Fibroblast of upper back skin (primary cell): ENCODE results near the gene FMO1.
"Not testable (repeated sequence)": the region's sequence is repeated elsewhere in the genome, so short reads cannot be mapped to it uniquely, and the experiment has no call there.

Experiments used
- DNase-seq: peaks from one replicate; pipeline ENCODE4 v3.0.0-alpha.2; 2013

Gene FMO1, protein sequence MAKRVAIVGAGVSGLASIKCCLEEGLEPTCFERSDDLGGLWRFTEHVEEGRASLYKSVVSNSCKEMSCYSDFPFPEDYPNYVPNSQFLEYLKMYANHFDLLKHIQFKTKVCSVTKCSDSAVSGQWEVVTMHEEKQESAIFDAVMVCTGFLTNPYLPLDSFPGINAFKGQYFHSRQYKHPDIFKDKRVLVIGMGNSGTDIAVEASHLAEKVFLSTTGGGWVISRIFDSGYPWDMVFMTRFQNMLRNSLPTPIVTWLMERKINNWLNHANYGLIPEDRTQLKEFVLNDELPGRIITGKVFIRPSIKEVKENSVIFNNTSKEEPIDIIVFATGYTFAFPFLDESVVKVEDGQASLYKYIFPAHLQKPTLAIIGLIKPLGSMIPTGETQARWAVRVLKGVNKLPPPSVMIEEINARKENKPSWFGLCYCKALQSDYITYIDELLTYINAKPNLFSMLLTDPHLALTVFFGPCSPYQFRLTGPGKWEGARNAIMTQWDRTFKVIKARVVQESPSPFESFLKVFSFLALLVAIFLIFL

GRCh38 chr1:171248302-171248701 is at the start of gene FMO1:
TSS of gene FMO1 (plus strand) at chr1:171248494. CDS start at chr1:171258088, 9,594 bp downstream.
- DNase-seq: no peak

DNA sequence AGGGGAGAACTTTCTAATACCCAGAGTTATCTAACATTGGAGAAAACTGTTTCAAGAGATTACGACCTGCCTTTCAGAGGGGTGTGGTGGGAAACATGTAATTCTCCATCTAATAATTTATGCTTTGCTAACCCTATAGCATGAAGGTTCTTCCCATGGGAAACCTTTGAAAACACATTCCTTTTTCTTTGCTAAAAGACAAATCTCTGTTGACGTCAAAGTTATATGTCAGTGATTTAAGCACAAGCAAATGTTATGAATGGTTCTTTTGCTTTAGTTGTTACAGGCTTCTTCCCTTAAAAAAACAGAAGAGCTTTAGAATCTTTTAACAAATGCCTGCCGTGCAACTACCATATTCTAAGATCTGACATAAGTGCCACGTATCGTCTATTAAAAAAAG is 44.0 kb upstream of the FMO1 start:
- peak; percentile 53 for DNase-seq

- peak; percentile 26 for DNase-seq
These were observed 41.9 kb upstream of the FMO1 start for GRCh38 chr1:171206204-171206977.

GRCh38 chr1:171206978-171207355 is 41.3 kb upstream of the FMO1 start:
- DNase-seq: peak; percentile 59

GRCh38 chr1:171207377-171207776 is 40.9 kb upstream of the FMO1 start:
- DNase-seq: no peak

DNA sequence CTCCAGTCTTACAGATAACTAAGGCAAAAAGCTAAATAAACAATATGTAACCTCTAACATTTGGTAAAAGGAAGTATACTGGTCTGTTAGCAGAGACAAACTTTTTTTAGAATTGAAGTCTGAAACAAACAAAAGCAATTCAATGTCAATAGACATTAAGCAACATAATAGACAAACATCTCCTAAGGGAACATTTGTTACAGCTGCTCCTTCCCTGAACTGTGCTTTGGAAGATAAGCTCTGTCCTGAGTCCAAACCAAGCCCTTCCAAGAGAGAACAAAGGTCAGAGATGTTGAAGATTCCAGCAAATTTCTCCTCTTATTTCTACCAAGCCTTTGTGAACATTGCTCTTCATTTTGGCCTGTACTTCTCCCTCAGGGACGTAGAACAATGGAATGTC is 37.9 kb upstream of the FMO1 start:
- no peak for DNase-seq

- DNase-seq: no peak
These were observed 35.5 kb upstream of the FMO1 start for GRCh38 chr1:171212607-171213351.

GRCh38 chr1:171213559-171214454 is 34.5 kb upstream of the FMO1 start:
- DNase-seq: no peak

GRCh38 chr1:171217658-171218443 is 30.4 kb upstream of the FMO1 start:
- DNase-seq: no peak

DNA sequence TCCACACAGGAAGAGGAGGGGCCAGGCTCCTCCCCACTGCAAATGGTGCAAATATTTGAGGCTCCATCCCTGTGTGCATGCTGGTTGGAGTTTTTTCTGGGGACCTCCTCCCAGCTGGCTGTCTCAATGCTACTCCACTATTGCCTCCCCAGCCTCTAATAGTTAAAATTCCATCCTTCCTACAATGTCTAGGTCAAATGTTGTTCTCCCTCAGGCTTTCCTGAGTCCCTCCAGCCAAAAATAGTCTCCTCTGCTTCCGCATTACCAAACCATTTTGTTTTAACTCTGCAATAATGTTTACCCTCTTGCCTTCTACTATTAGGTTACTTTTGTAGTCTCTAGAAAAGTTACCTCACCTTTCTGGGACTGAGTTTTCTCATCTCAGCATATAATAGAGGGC is 29.6 kb upstream of the FMO1 start:
- peak; percentile 54 for DNase-seq

DNA sequence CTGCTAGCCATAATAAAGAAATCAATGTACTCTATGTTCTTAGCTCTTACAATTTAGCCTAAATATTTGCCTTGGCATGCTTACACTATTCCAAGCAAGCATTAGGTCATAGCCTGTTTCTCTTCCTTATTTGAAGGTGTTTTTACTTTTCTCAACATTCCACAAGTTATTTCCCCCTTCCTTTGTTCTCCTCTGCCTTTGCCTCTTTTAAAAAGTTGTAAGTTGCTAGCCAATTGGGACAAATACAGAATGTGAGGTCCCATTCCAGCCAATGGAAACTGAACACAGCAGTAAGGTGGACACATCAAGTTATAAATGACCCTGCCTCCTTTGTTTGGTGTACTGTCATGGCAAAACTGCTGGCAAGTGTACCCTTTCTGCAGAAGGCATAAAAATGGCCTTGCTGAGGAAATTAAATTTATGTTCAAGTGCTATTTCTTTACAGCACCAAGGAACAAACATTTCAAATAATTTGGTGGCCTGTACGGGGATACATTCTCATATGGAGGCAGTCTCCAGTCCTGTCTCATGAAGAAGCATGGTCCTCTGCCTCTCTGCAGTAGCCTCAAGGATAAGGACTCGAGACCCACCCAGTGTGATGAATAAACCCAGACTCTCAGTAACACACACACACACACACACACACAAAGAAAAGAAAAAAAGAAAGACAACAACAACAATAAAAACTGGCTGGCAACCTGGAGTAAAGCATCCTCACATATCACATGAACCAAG is 28.8 kb upstream of the FMO1 start:
- peak; percentile 82 for DNase-seq

- DNase-seq: peak; percentile 97
These were observed 28.2 kb upstream of the FMO1 start for GRCh38 chr1:171220081-171220420.

DNA sequence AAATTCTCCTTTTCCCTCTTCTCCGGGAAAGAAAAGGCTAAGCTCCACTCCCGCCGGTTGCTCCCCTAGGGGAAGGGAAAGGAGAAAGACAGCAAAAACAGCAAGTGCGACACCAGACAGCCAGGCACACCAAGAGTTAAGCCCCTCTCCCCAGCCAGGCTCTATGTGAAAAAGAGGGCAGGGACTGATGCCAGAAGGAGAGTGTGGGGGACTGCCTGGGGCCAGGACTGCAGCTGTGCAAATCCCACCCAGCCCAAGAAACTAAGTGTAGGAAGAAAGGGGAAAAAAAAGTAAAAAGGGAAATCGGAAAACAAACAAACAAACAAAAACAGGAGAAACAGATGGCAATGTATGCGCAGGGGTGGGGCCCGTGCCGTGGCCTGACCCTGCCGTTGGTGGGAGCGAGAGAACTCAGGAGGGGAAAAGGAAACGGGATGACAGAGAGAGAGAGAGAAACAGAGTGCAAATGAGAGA is 27.7 kb upstream of the FMO1 start:
- DNase-seq: peak; percentile 83

DNA sequence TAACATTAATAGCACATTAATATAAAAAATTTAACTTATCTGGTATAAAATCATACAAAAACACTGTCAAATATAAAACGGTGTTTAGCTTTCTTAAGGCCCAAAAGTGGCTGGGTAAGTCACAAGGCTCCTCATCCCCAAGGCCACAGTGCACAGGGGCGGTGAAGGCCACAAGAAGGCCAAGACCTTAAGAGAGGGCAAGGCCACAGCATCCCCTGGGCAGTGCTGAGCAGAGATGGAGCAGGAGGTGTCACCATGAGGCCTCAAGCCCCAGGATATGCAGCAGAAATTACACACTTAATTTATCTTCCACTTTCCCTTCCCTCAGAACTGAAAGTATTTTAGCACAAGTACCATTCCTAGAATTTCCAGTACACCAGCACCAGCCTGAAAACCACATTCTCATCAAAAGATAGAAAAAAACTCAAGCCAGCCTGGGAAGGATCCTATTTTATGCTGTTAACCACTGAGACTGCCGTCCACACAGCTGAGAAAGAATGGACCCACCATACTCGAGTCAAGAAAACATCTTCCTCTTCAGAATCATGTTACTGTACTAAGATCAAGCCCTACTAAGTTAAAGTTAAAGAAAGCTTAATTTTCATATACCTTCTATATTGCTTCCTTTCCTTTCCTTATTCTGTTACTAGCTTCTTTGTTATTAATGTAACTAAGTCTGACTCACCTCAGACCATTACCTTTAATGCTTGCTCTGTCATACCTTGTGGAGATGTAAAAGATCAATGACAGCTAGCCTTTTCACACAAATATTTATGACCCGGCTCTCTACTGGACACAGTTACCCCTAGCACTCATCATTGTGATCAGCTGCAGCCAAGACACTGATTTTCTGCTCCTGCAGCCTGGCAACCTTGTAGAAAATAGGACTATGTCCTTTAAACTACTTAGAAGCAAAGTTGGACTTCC is 26.4 kb upstream of the FMO1 start:
- DNase-seq: peak; percentile 41

- DNase-seq: peak; percentile 46
These were observed 25.4 kb upstream of the FMO1 start for GRCh38 chr1:171222936-171223335.

DNA sequence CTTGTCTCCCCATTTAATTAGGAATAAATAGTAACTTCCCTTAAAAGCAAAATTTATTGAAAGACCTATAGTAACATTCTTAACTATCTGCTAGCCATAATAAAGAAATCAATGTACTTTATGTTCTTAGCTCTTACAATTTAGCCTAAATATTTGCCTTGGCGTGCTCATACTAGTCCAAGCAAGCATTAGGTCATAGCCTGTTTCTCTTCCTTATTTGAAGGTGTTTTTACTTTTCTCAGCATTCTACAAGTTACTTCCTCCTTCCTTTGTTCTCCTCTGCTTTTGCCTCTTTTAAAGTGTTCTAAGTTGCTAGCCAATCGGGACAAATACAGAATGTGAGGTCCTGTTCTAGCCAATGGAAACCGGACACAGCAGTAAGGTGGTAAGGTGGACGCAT is 24.0 kb upstream of the FMO1 start:
- DNase-seq: not testable (repeated sequence)

DNA sequence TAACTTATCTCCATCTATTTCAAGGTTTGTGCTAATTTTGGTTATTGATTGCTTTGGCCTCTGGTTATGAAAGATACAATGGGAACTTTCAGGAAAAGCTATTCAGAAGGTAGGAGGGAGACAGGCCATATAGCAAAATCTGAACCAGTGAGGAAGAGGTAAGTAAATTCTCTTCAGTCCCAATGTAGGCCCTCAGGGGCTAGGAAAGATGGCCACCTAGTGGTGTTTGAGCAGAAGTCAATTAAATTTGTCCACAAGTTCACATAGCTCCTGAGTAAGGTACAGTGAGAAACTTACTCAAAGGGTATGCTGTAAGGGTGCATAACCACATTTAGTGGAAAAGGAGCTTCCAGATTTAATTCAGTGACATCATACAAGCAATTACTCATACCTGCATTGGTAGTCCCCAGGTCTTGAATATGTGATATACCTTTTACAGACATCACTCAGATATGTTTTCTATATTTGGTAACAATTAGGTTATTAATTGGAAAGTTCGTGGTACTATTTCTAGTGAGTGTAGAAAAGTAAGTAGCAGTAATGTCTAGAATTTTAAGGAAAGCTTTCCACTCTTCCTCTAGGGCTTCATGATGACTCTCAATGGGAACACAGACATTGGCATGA is 21.4 kb upstream of the FMO1 start:
- DNase-seq: peak; percentile 84

DNA sequence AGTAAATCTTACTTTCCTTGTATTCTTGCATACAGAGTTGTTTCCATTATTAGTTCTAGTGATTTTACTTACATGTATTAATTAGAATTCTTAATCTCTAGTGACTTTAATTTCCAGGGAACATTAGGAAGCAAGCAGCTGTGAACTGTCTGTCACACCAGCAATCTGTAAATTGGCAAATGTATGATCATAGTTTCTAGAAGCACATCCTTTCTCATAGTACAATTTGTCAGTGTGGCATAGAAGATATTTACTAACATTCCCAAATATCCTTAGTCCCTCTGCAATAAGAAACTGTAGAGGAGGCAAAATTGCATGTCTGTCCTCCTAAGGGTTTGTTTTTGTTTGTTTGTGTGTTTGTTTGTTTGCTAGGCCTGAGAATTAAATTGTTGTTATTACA is 17.0 kb upstream of the FMO1 start:
- DNase-seq: no peak

GRCh38 chr1:171233183-171233582 is 15.1 kb upstream of the FMO1 start:
- no peak for DNase-seq
